CD1c-positive myeloid dendritic cell (primary cell): ENCODE data around the gene ANKRD44.

Experiments
- DNase-seq: peaks from one replicate; pipeline ENCODE4 v3.0.0-alpha.2; 2016; ENCODE audit errors: extremely low spot score

The ANKRD44 gene

GRCh38 chr2:197145471-197146056 lies 165.0 kb downstream of the ANKRD44 start:
- DNase-seq, result peak; percentile 87

- no peak for DNase-seq
Observed at GRCh38 chr2:197144183-197144582, 166.4 kb downstream of the ANKRD44 start.

- DNase-seq, result peak; percentile 27
Observed at GRCh38 chr2:197141702-197142473, 168.7 kb downstream of the ANKRD44 start.

DNA sequence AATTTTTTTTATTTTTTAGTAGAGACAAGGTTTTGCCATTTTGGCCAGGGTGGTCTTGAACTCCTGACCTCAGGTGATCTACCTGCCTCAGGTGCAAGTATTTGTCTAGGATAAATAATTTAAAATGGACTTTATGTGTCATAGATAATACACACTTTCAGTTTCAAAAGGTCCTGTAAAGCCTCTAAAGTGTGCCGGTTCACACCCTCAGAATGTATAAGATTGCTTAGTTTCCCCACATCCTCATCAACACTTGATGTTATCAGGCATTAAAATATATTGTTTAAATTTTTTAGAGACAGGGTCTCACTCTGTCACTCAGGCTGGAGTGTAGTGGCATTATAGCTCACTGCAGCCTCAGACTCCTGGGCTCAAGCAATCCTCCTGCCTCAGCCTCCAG lies 170.5 kb downstream of the ANKRD44 start:
- DNase-seq, result no peak

DNA sequence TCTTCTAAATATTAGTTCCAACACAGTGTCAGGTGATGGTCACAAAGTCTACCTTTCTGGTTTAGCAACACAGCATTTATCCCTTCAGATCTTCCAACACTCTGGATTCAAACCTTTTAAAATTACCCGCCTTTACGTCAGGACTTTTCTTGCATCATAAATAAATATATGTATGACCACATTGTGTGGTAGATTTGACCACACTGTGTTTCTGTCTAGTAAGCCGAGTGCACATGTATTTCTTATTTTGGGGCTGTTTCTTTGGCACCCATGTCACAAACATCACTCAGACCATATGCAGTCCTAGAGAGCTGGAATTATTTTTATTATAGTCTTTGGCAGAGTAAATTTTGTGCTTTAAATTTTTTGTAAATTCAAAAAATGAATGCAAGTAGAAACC lies 172.1 kb downstream of the ANKRD44 start:
- DNase-seq, result peak; percentile 47

DNA sequence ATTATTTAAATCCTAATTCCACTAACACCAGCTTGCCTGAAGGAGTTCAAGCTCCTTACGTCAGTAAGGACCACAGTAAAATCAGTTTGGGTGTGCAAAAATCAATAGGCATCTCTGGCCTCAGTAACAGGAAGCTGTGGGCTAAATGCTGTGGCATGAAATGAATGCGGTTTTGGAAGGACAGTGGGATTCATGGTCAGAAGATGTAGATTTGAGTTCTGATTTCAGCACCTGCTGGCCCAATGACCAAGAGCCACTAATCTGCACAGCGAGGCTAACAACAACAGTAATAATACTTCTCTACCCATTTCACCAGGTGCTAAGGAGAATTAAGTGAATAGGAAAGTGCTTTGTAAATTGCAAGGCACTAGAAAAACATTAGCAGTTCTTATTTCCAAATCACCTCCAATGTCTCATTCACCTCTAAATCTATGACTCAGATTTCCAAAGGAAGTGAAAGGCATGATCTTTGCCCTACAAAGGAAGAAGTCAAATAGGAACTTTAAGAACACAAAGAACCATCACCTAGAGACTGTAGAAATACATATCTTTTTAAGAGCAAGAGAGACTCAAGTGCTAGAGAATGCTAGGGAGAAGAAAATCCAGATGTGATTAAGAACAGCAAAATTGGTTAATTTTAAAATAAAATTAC lies 172.6 kb downstream of the ANKRD44 start:
- DNase-seq, result peak; percentile 70

DNA sequence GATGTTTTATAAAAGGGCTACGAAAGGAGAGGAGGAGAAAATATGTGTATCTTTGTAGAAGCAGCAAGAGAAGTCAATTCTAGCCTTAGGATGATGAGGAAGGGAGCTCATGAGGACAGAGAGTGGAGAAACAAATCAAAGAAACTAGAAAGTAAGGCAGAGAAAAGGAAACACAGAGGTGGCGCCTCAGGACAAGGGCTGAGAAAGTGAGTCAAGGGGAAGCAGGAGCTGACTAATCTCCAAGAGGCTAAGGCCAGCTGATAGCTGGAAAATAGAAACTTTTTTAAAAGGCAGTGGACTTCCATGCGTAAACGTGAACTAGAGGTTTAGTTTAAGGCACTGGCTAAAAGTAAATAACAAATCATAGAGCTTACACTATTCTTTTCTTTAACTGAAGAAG lies 173.3 kb downstream of the ANKRD44 start:
- DNase-seq, result peak; percentile 39

DNA sequence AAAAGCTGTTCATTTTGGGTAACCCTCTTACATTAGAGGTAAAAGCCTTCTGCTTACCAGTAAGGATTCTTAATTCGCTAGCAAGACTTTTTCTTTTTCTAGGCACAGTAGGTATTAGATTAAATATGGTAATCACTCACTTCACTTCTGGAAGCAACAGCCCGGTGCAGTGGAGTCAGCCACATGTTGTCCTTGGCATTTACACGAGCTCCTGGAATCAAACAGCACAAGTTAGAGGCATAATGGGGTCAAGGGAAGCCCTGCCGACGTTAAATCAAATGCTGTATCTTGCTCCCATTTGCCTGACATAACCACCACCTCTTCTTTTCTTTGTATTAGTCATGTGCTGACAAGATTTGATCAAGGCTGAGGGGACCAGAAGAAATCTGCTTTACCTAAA lies 174.1 kb downstream of the ANKRD44 start:
- no peak for DNase-seq

DNA sequence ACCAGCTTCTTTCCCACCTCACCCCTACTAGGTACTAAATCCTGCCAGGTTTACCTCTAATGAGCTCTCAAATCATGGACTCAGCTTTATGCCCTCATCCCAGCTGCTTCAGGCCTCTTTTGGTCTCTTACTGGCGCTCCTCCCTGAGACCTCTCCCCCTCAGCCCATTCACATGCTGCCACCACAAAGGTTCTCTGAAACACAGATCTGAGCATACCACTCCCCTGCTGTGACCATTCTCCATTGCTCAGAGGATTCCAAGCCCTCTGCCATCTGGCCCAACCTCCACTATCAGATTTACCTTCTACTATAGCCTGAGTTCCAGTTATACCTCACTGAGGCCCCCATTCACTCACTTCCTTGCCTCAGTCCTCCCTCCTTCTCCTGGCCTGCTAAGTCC lies 174.8 kb downstream of the ANKRD44 start:
- DNase-seq, result no peak

DNA sequence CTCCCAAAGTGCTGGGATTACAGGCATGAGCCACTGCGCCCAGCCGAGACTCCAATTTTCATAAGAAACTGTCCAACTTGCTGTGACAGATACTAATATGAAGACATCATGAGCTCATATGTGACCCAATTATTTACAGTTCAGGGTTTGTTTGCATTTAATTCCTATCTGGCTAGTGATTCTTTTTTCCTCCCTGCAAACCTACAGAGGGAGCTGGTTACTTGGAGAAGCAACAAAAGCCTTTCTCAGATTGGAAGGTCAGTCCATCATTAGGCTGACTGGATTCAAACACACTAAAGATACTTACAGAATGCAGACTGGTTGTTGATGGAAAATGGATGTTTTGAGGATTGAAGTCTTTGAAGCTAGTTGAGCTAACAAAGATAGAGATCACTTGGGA lies 176.4 kb downstream of the ANKRD44 start:
- no peak for DNase-seq

- DNase-seq, result no peak
Observed at GRCh38 chr2:197131558-197131855, 179.1 kb downstream of the ANKRD44 start.

GRCh38 chr2:197130318-197130717 lies 180.3 kb downstream of the ANKRD44 start:
- DNase-seq, result no peak

DNA sequence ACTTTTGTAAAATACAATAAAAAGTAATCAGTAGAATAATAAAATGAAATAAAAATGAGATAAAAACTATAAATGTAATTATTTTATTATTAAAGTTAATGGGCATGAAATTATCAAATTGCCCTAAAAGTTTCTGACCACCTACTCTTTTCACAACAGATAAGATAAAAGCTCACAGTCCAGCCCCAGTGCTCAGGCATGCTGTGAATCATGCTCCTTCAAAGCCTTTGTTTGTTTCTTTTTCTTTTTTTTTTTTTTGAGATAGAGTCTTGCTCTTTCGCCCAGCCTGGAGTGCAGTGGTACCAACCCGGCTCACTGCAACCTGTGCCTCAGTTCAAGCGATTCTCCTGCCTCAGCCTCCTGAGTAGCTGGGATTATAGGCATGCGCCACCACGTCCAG lies 181.7 kb downstream of the ANKRD44 start:
- DNase-seq, result no peak

- no peak for DNase-seq
Observed at GRCh38 chr2:197128126-197128525, 182.5 kb downstream of the ANKRD44 start.

- no peak for DNase-seq
Observed at GRCh38 chr2:197126630-197127352, 183.8 kb downstream of the ANKRD44 start.

GRCh38 chr2:197124639-197125390 lies 185.8 kb downstream of the ANKRD44 start:
- no peak for DNase-seq

- DNase-seq, result no peak
Observed at GRCh38 chr2:197122821-197123220, 187.8 kb downstream of the ANKRD44 start.

- no peak for DNase-seq
Observed at GRCh38 chr2:197121756-197122385, 188.7 kb downstream of the ANKRD44 start.

- DNase-seq, result no peak
Observed at GRCh38 chr2:197121255-197121654, 189.3 kb downstream of the ANKRD44 start.

DNA sequence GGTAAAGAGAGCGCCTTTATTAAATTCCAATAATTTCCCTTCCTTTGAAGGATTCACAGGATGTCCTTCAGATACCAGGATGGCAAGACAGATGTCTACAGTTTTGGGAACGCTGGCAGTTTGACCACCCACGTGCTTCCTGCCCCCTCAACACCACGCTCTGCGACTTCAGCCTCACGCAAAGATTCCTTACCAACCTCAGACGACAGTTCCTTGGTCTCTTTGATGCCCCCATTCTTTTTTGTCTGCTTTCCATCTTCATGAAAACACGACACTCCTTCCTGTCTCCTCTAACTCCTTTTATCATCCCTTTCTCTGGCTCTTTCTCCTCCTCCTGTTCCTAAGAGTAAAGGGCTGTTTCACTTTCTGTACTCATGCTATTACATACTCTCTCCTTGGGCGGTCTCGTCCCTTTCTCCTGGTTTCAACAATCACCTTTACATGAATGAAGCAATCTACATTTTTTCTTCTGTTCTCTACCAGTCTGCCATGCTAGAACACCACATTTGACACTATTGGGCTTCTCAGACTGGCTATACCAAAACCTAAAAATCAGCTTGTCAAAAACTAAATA lies 194.2 kb downstream of the ANKRD44 start:
- DNase-seq, result no peak

DNA sequence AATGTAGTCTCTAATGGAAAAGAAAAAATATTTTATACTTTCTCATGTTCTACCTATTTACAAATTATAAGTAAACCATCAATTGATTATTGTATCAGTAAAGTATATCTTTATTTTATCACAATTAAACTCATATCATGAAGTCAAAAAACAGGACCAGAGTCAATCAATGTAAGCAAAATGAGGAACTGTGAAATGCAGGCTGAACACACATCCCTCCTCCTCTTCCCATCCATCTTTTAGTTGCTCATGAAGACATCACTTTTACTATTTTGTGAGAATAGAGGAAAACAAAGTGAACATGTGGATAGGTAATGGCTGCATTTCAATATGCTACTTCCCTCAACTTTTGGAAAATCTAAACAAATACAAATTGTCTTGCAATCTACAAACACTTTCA lies 195.3 kb downstream of the ANKRD44 start:
- DNase-seq, result no peak
